ENCODE results near the gene IL17RE. TPM values are rescaled to one million over a fixed set of nuclear protein-coding genes. Genes with fewer than 3 reads are reported as not detected.

The IL17RE gene
- total and polyA plus RNA-seq, 2 donors (not counting 3 experiments of a cell fraction or from before 2014, with no cell fraction given), result 1.2 to 1.3 TPM

- Histone ChIP-seq H3K4me2 (ENCODE audit: insufficient read depth, low read length) (no peak overlapping the region), H3K27me3 (ENCODE audit: control insufficient read depth in 2 of 2, insufficient read depth in 2 of 2, low read length in 2 of 2) (no peaks in the 10 kb centered on the region), H3K79me2 (ENCODE audit: control insufficient read depth, insufficient read depth, low read length) (peaks cover 5% of the 10 kb centered on the region), H2AFZ (ENCODE audit: low read depth, low read length) (peak overlapping the region; percentile 1), H4K20me1 (replicated peaks; ENCODE audit: control insufficient read depth, extremely low read depth, insufficient read depth, low read length) (no peaks in the 10 kb centered on the region), H3K4me3 (replicated peaks in 1 of 3; ENCODE audit: insufficient read depth in 1 of 3, low read depth in 1 of 3, low read length in 3 of 3) (no peak overlapping the region), H3K4me1 (ENCODE audit: control insufficient read depth, extremely low read depth, insufficient read depth, low read length) (peaks cover 42% of the 10 kb centered on the region), H3K9ac (replicated peaks; ENCODE audit: extremely low read depth, insufficient read depth, low read length) (no peak overlapping the region), H3K9me3 (replicated peaks; ENCODE audit: control insufficient read depth, insufficient read depth, low read length) (no peaks in the 10 kb centered on the region), H3K9me1 (replicated peaks; ENCODE audit: control insufficient read depth, extremely low read depth, insufficient read depth, low read length) (no peaks in the 10 kb centered on the region), H3K27ac (ENCODE audit: insufficient read depth, low read depth, low read length) (no peak overlapping the region), H3K36me3 (ENCODE audit: control insufficient read depth in 2 of 2, extremely low read depth in 1 of 2, insufficient read depth in 2 of 2, low read length in 2 of 2) (peaks cover 4 to 6% of the 10 kb centered on the region in 2 experiments)
- ChIA-PET POLR2A (no interaction called here), CTCF (interaction anchor here (0.9 to 1.4 kb wide), 4 partner anchors 18 to 49 kb away, joined by 3 to 10 read pairs (median 4); no protein-coding TSS in a partner anchor)
- FAIRE-seq (peak; percentile 88), DNase-seq (ENCODE audit: low read depth, low spot score) (peak; percentile 75)
- dilution Hi-C loops (cut with MboI; ENCODE audit: extremely low pct_ligation_motif_present, low sequenced_read_pairs), result no loop called here
- intact Hi-C loops (cut with micrococcal nuclease), result no loop called here
- no peak for TF ChIP-seq JUN (IDR thresholded peaks at IDR 0.05; ENCODE audit: borderline replicate concordance, insufficient read depth, insufficient read length, low read depth)
- TF ChIP-seq GATA2 (IDR thresholded peaks at IDR 0.05; ENCODE audit: insufficient read depth, insufficient read length, low read depth, low read length), result no peak
- TF ChIP-seq POLR2A (IDR thresholded peaks at IDR 0.05; ENCODE audit: low read depth, low read length), result peak; percentile 29
- no peak for TF ChIP-seq CTCF (IDR thresholded peaks at IDR 0.05; ENCODE audit: extremely low read depth in 1 of 2, insufficient read depth in 1 of 2, low read depth in 1 of 2, low read length in 2 of 2)
- no peak for TF ChIP-seq MAX (IDR thresholded peaks at IDR 0.05; ENCODE audit: insufficient read depth, insufficient read length)
- TF ChIP-seq FOS (IDR thresholded peaks at IDR 0.05; ENCODE audit: borderline replicate concordance, insufficient read depth, low read length), result no peak
- no peak for TF ChIP-seq EZH2 (IDR thresholded peaks at IDR 0.05; ENCODE audit: borderline replicate concordance, low read depth, low read length, severe bottlenecking)
- TF ChIP-seq POLR2AphosphoS5 (IDR thresholded peaks at IDR 0.05; ENCODE audit: insufficient read depth, low read depth, low read length), result peak; percentile 47
- no peak for TF ChIP-seq MYC (IDR thresholded peaks at IDR 0.05; ENCODE audit: low read depth, low read length)
- no TSS peak for BruUV-seq (replicated peaks)
Measured at GRCh38 chr3:9897408-9898372, 5.0 kb upstream of the IL17RE start.
